AG04450 (cell line): ENCODE measurements around the gene CNOT4. TPM values are rescaled to one million over a fixed set of nuclear protein-coding genes. Genes with fewer than 3 reads are reported as not detected.

Experiments used
- CTCF ChIA-PET: fragments of 300-600, 350-600 bp; formaldehyde crosslinking; extraction: SDS; loops from one replicate; lab custom pipeline; 2022; ENCODE audit warnings: antibody characterized with exemption, inconsistent platforms; lab: Charles Lee
- POLR2A ChIA-PET: fragments of 350-600 bp; formaldehyde crosslinking; extraction: SDS; loops from one replicate; lab custom pipeline; 2021; ENCODE audit warnings: antibody characterized with exemption, inconsistent platforms; lab: Yijun Ruan, JAX
- DNase-seq: peaks from one replicate; pipeline ENCODE4 v3.0.0-alpha.2; 2011; ENCODE audit warnings: low read depth, low spot score
- H3K27ac ChIP-seq: one replicate; pipeline ENCODE4 v1.5.1; 2012; ENCODE audit warnings: low read depth, low read length, control low read depth
- H3K27me3 ChIP-seq: one replicate; pipeline ENCODE4 v1.6.0; 2012; ENCODE audit warnings: low read length; ENCODE audit not compliant: control insufficient read depth, insufficient read depth
- H3K4me3 ChIP-seq: 2 replicates; pipeline ENCODE4 v1.5.1; 2011; ENCODE audit warnings: mild to moderate bottlenecking, low read depth, low read length, control low read depth
- H3K9me3 ChIP-seq: 2 replicates; pipeline ENCODE4 v1.5.1; 2012; ENCODE audit warnings: low read length; ENCODE audit not compliant: control insufficient read depth, insufficient read depth
- polyA plus RNA-seq: library from polyadenylated mRNA; depleted of rRNA; stranded (reverse); fragments of >200 nt; gene quantifications from 2 replicates; pipeline ENCODE4 v1.2.3, GENCODE V29; 2011
- TF ChIP-seq, protein P1 (sequence below): IDR thresholded peaks from 2 replicates; pipeline ENCODE4 v1.5.1; 2011; ENCODE audit warnings: low read depth, low read length, control low read depth, inconsistent platforms

Gene CNOT4
- polyA plus RNA-seq, 1 experiment: 17.0 TPM

DNA sequence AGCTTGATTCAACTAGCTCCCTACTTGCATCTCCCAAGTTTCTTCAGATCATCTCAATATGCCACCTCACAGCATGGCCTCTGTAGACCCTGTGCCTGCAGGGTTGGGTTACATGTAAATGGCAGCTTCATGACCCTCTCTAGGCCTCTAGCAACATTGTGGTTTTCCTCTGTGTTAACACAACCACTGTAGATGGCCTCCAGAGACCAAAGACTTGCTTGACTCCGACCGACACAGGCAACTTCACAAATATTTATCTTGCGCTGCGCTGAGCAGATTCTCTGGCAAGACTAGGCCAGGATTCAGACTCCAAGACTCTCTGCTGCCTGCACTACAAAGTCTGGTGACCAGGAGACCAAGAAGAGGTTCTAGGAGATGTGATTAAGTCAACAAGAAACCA, 75.9 kb downstream of the CNOT4 start:
- no peak for DNase-seq
- Histone ChIP-seq H3K4me3 (no peak overlapping the region), H3K9me3 (no peaks in the 10 kb centered on the region), H3K27me3 (no peaks in the 10 kb centered on the region), H3K27ac (no peak overlapping the region)
- CTCF ChIA-PET: no interaction called here
- TF ChIP-seq, protein P1, sequence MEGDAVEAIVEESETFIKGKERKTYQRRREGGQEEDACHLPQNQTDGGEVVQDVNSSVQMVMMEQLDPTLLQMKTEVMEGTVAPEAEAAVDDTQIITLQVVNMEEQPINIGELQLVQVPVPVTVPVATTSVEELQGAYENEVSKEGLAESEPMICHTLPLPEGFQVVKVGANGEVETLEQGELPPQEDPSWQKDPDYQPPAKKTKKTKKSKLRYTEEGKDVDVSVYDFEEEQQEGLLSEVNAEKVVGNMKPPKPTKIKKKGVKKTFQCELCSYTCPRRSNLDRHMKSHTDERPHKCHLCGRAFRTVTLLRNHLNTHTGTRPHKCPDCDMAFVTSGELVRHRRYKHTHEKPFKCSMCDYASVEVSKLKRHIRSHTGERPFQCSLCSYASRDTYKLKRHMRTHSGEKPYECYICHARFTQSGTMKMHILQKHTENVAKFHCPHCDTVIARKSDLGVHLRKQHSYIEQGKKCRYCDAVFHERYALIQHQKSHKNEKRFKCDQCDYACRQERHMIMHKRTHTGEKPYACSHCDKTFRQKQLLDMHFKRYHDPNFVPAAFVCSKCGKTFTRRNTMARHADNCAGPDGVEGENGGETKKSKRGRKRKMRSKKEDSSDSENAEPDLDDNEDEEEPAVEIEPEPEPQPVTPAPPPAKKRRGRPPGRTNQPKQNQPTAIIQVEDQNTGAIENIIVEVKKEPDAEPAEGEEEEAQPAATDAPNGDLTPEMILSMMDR: no peak
- POLR2A ChIA-PET: no interaction called here

GRCh38 chr7:135430626-135431025, 79.3 kb downstream of the CNOT4 start:
- TF ChIP-seq, protein P1: no peak
- ChIA-PET CTCF (no interaction called here), POLR2A (no interaction called here)
- Histone ChIP-seq H3K27ac (no peak overlapping the region), H3K27me3 (no peaks in the 10 kb centered on the region), H3K4me3 (no peak overlapping the region), H3K9me3 (no peaks in the 10 kb centered on the region)
- DNase-seq: no peak

GRCh38 chr7:135428879-135429278, 81.0 kb downstream of the CNOT4 start:
- H3K27ac ChIP-seq: no peak overlapping the region
- CTCF ChIA-PET: interaction anchor here (2.2 kb wide), 1 partner anchor 14 kb away, joined by 10 read pairs; no protein-coding TSS in a partner anchor

DNA sequence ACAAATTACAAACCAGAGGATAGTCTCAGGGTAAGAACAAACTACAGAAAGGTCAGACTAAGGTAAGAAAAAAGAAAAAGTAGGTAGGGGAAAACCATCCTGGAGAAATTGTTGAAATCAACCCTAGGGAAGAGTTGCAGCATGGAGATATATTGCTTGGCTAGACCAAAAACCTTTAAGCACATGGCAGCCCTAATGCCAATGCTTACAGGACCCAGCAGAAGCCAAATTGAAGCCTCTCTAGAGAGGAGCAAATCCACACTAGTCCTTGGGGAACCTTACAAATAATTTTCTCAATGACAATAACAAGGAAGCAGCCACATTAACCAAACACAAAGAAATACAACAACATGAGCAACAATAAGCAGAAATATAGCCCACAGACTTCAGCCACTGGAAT, 81.9 kb downstream of the CNOT4 start:
- POLR2A ChIA-PET: no interaction called here
- Histone ChIP-seq H3K9me3 (no peaks in the 10 kb centered on the region), H3K27me3 (no peaks in the 10 kb centered on the region), H3K4me3 (no peak overlapping the region), H3K27ac (no peak overlapping the region)
- TF ChIP-seq, protein P1: no peak
- CTCF ChIA-PET: interaction anchor here (0.6 to 2.2 kb wide), 4 partner anchors 13 to 155 kb away, joined by 3 to 10 read pairs (median 3); no protein-coding TSS in a partner anchor
- DNase-seq: no peak

More at GRCh38 chr7:135428879-135429278, 81.0 kb downstream of the CNOT4 start:
- POLR2A ChIA-PET: no interaction called here
- Histone ChIP-seq H3K27me3 (no peaks in the 10 kb centered on the region), H3K9me3 (no peaks in the 10 kb centered on the region), H3K4me3 (no peak overlapping the region)
- no peak for DNase-seq
- TF ChIP-seq, protein P1: no peak

DNA sequence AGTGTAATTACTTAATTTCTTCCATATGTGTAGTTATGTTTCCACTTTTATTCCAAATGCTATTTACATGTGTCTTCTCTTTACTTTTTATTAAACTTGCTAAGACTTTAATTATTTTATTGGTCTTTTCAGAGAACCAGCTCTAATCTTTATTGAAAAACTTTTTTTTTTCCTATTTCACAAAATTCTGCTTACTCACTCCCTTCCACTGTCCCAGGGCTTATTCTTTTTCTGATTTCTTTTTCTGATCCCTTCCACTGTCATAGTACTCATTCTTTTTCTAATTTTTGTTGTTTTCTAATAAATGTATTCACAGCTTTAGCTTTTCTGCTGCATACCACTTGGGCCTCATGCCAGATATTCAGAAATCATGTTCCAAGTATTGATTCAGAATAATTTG, 82.7 kb downstream of the CNOT4 start:
- H3K4me3 ChIP-seq: no peak overlapping the region
- no peaks in the 10 kb centered on the region for H3K9me3 ChIP-seq
- H3K27me3 ChIP-seq: no peaks in the 10 kb centered on the region
- DNase-seq: no peak
- TF ChIP-seq, protein P1: no peak
- ChIA-PET CTCF (interaction anchor here (0.7 to 2.2 kb wide), 3 partner anchors 12 to 153 kb away, joined by 3 to 10 read pairs (median 3); no protein-coding TSS in a partner anchor), POLR2A (no interaction called here)
- H3K27ac ChIP-seq: no peak overlapping the region
